ENCODE results near the gene PEX16. TPM values are rescaled to one million over a fixed set of nuclear protein-coding genes. Genes with fewer than 3 reads are reported as not detected.

Gene PEX16
- total and polyA plus RNA-seq, 2 of the 13 experiments (the other 11 are each of a cell fraction or from before 2014, with no cell fraction given): 12.5 to 21.8 TPM

GRCh38 chr11:45917623-45918330 is at the start of gene PEX16 (continued):
- TF ChIP-seq POGK (CRISPR knock-in tag; conservative IDR thresholded peaks at IDR 0.05) (no peak), ZNF318 (CRISPR knock-in tag; IDR thresholded peaks at IDR 0.05) (no peak), DPF2 (CRISPR knock-in tag; IDR thresholded peaks at IDR 0.05; ENCODE audit: borderline replicate concordance, low read depth) (no peak), ZSCAN25 (CRISPR knock-in tag; IDR thresholded peaks at IDR 0.05) (no peak; the same call in 1 of the 2 replicates), ZBTB7A (CRISPR knock-in tag; IDR thresholded peaks at IDR 0.05) (peak; percentile 73; the same call in 1 of the 2 replicates), GABPA (IDR thresholded peaks at IDR 0.05; ENCODE audit: low read depth, low read length) (peak; percentile 94), GABPA (CRISPR knock-in tag; IDR thresholded peaks at IDR 0.05; ENCODE audit: low read depth) (peak; percentile 98), ZBED4 (CRISPR knock-in tag; IDR thresholded peaks at IDR 0.05; ENCODE audit: borderline replicate concordance) (no peak)
- TF ChIP-seq, protein P1, sequence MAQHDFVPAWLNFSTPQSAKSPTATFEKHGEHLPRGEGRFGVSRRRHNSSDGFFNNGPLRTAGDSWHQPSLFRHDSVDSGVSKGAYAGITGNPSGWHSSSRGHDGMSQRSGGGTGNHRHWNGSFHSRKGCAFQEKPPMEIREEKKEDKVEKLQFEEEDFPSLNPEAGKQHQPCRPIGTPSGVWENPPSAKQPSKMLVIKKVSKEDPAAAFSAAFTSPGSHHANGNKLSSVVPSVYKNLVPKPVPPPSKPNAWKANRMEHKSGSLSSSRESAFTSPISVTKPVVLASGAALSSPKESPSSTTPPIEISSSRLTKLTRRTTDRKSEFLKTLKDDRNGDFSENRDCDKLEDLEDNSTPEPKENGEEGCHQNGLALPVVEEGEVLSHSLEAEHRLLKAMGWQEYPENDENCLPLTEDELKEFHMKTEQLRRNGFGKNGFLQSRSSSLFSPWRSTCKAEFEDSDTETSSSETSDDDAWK (CRISPR knock-in tag; IDR thresholded peaks at IDR 0.05): no peak
- TF ChIP-seq, protein P2, sequence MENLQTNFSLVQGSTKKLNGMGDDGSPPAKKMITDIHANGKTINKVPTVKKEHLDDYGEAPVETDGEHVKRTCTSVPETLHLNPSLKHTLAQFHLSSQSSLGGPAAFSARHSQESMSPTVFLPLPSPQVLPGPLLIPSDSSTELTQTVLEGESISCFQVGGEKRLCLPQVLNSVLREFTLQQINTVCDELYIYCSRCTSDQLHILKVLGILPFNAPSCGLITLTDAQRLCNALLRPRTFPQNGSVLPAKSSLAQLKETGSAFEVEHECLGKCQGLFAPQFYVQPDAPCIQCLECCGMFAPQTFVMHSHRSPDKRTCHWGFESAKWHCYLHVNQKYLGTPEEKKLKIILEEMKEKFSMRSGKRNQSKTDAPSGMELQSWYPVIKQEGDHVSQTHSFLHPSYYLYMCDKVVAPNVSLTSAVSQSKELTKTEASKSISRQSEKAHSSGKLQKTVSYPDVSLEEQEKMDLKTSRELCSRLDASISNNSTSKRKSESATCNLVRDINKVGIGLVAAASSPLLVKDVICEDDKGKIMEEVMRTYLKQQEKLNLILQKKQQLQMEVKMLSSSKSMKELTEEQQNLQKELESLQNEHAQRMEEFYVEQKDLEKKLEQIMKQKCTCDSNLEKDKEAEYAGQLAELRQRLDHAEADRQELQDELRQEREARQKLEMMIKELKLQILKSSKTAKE (CRISPR knock-in tag; IDR thresholded peaks at IDR 0.05; ENCODE audit: borderline replicate concordance): no peak
